ENCODE results near the gene DMAC2.

GRCh38 chr19:41410336-41411054 is 29.2 kb downstream of the DMAC2 start:
- TF ChIP-seq AFF4 (CRISPR knock-in tag; IDR thresholded peaks at IDR 0.05; ENCODE audit: borderline replicate concordance) (no peak), ZNF121 (CRISPR knock-in tag; IDR thresholded peaks at IDR 0.05) (no peak), FOXP4 (CRISPR knock-in tag; IDR thresholded peaks at IDR 0.05) (no peak), USF2 (CRISPR knock-in tag; IDR thresholded peaks at IDR 0.05) (no peak), GABPB1 (CRISPR knock-in tag; IDR thresholded peaks at IDR 0.05) (no peak), E2F5 (CRISPR knock-in tag; IDR thresholded peaks at IDR 0.05) (no peak)
- TF ChIP-seq, protein P1, sequence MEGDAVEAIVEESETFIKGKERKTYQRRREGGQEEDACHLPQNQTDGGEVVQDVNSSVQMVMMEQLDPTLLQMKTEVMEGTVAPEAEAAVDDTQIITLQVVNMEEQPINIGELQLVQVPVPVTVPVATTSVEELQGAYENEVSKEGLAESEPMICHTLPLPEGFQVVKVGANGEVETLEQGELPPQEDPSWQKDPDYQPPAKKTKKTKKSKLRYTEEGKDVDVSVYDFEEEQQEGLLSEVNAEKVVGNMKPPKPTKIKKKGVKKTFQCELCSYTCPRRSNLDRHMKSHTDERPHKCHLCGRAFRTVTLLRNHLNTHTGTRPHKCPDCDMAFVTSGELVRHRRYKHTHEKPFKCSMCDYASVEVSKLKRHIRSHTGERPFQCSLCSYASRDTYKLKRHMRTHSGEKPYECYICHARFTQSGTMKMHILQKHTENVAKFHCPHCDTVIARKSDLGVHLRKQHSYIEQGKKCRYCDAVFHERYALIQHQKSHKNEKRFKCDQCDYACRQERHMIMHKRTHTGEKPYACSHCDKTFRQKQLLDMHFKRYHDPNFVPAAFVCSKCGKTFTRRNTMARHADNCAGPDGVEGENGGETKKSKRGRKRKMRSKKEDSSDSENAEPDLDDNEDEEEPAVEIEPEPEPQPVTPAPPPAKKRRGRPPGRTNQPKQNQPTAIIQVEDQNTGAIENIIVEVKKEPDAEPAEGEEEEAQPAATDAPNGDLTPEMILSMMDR (IDR thresholded peaks at IDR 0.05), result no peak
- TF ChIP-seq, protein P2, sequence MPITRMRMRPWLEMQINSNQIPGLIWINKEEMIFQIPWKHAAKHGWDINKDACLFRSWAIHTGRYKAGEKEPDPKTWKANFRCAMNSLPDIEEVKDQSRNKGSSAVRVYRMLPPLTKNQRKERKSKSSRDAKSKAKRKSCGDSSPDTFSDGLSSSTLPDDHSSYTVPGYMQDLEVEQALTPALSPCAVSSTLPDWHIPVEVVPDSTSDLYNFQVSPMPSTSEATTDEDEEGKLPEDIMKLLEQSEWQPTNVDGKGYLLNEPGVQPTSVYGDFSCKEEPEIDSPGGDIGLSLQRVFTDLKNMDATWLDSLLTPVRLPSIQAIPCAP (CRISPR knock-in tag; IDR thresholded peaks at IDR 0.05), result no peak
- TF ChIP-seq, protein P3, sequence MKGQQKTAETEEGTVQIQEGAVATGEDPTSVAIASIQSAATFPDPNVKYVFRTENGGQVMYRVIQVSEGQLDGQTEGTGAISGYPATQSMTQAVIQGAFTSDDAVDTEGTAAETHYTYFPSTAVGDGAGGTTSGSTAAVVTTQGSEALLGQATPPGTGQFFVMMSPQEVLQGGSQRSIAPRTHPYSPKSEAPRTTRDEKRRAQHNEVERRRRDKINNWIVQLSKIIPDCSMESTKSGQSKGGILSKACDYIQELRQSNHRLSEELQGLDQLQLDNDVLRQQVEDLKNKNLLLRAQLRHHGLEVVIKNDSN (CRISPR knock-in tag; IDR thresholded peaks at IDR 0.05), result no peak
